HG03558 (cell line): Measurements from ENCODE around the gene PKIG.
A peak's percentile ranks its signal among the peaks of the same experiment; 100 is the strongest.

Experiments
- ATAC-seq: cut with Tn5 transposase; IDR thresholded peaks from one replicate; pipeline ENCODE4 v1.9.1; 2021; ENCODE audit warnings: moderate number of reproducible peaks; ENCODE audit not compliant: unreplicated experiment; ENCODE audit errors: extremely low read depth

The PKIG gene

GRCh38 chr20:44637042-44637441 lies 54.7 kb downstream of the PKIG start:
- no peak for ATAC-seq

DNA sequence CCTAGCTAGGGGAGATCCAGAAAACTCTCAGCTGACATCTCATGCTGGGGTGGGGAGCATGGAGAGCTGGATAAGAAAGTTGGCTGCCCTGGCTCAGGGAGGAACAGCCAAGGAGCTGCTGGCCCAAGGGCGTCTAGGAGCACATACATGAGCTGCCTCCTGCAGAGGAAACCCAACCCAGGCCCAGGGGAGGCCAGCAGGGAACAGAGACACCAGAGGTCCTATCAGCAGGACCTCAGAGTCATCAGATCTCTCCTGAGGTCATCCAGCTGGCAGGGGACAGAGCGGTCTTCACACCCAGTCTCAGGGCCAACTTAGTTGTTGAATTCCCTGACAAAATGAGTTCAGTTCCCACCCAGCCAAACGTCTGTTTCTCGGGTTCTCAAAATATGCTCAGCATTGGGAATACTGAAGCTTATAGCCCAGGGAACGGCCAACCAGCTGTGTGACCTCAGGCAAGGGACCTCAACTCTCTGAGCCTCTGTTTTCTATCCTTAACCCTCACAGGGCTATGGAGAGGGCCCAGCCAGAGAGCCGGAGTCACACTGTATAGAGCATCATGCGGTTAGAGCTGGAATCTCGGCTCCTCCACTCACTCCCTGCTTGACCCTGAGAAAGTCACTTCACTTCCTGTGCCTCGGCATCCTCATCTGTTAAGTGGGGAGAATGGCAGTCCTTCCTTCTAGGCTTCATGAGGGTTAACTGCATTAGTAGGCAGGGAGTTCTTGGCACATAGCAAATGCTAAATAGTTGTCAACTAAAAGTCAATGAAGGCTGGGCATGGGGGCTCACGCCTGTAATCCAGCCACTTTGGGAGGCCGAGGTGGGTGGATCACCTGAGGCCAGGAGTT lies 55.4 kb downstream of the PKIG start:
- no peak for ATAC-seq

- no peak for ATAC-seq
Measured at GRCh38 chr20:44640522-44640921, 58.1 kb downstream of the PKIG start.

- no peak for ATAC-seq
Measured at GRCh38 chr20:44641325-44641724, 58.9 kb downstream of the PKIG start.

DNA sequence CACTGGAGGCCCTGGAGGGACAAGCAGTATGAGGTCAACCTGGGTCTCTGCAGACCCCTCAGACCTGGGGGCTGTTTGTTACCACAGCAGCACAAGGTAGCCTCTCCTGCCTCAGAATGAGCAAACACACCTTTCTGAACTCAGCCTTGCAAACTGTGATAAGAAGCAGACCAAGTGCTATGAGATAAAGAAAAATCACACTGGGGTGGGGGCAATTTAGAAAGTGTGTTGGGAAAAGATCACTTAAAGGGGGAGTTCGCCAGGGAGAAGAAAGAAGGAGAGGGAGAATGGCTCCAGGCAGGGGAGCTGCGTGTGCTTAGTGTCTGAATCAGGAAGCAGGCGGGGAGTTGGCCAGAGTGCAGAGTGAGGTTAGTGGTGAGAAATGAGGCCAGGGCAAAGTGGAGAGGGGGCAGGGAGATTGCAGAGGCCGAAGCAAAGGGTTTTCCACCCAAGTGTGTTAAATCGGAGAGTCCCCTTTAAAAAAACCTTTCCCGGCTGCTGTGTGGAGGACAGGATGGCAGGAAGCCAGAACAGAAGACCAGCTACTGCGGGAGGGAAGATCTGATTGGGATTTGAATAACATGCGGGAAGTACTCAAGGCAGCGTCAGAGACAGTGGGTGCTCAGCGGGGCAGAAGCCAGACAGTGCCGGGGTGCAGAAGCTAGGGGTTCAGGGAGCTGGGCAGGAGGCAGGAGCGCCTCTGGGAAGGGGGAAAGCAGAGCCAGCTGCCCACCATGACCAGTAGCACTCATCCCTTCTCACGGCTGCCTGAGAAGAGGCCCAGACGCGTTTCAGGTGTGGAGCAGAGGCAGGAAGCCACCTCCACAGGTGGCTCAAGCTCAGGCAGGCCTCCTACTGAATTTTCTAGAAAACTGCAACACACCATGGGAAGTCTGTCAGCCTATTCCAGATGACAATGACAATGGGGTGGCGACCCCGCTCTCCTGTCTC lies 60.1 kb downstream of the PKIG start:
- no peak for ATAC-seq

- ATAC-seq: no peak
Measured at GRCh38 chr20:44643154-44643519, 60.8 kb downstream of the PKIG start.

DNA sequence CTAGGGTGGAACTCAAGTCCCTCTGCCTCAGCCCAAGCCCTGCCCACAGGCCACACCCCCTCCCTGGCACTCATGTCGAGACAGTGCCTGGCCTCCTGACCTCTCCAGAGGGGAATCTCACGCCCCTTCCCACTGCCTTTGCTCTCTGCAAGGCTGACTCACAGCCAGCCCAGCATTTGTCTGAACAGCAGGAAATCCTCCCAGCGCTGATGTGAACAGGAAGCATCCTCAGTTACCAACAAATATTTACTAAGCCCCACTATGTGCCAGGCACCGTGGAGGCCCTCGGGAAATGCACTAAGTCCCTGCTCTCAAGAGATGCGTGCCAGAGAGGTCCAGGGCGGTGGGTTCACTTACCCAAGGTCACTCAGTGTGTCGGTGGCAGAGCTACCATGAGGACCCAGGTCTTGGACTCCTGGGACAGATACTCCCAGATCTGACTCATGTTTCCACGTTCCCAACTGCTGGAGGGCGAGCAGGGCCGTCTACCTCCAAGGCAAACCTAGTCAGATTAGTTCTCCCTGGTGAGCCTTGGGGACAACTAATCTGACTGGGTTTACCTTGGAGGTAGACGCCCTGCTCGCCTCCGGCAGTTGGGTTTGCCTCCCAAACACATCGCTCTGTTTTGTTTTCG lies 61.3 kb downstream of the PKIG start:
- ATAC-seq: no peak

DNA sequence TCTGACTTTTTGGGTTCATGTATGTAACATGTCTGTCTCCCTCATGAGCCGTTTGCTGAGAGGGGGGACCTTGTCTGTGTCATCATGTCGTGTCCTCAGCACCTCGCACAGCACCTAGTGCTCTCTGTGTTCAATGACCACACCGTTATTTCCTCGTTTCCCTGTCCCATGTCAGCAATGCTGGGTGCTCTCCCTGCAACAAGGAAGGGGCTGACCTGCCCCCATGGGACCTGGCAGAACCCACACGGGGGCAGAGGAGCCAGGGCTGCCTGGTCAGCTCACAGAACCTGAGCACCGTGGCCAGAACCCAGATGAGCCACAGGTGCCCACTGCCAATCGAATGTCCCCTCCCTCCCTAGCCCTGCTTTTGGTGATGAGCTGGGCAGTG lies 61.8 kb downstream of the PKIG start:
- ATAC-seq: no peak

- ATAC-seq: no peak
Measured at GRCh38 chr20:44644667-44645131, 62.3 kb downstream of the PKIG start.

DNA sequence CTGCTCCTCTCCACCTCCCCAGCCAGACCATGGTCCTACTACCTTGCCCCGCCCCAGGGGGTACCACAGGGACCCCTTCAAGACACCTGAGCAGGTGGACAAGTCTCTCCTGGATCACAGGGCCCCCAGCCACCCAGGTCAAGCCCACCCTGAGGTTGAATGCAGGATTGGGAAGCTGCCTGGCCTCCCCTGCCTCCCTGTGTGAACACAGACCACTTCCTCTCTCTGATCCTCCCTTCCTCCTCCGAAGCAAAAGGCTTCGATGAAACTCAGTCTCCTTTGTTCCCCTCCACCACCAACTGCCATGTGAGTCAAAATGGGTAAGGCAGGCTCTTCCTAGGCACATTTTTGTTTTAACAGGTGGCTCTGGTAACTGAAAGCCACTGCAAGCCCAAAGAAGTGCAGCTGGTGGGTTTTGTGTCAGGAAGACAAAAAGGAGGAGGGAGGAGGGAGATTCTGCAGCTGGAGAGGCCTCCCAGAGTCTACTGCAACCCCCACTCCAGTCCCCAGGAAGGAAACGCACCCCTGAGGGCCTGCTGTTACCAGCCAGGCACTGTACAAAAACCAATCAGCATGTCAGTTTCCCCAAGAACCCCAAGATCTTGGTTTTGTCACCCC lies 63.8 kb downstream of the PKIG start:
- no peak for ATAC-seq

GRCh38 chr20:44646641-44647274 lies 64.4 kb downstream of the PKIG start:
- ATAC-seq: peak; percentile 46

DNA sequence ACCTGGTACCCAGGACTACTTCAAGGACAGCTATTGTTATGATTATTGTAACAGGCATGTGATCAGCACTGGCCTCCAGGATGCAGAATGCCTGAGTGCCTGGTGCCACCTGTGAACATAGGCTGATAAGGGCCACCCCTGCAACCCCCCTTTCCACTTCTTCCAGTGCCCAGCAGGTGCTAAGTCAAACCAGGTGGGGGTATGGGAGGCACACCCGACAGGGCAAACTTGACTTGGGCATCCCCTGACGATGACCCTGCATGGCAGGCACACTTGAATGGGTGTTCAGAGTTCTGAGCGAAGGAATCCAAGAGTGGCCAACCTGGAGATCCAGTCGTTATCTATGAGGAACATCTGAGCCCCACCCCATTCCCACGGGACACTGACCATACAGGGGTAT lies 65.7 kb downstream of the PKIG start:
- no peak for ATAC-seq

DNA sequence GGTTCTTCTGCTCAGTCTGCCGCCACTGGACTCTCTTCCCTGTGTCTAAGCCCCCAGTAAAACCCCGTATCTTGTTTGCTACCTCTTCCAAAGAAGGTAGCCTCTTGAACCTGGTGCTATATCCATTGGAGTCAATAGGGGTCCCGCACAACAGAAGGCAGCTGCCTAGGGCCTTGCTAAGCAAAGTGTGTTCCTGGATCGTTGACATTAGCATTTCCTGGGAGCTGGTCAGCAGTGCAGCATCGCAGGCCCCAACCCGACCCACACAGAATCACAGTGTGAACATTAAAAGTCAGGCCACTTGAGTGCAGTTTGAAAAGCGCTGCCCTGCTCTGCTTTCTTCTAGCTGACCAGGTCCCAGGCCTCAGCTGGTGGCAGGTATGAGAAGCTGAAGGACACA lies 66.2 kb downstream of the PKIG start:
- ATAC-seq: no peak

GRCh38 chr20:44649126-44649525 lies 66.7 kb downstream of the PKIG start:
- no peak for ATAC-seq

GRCh38 chr20:44649976-44650375 lies 67.6 kb downstream of the PKIG start:
- no peak for ATAC-seq

- no peak for ATAC-seq
Measured at GRCh38 chr20:44650771-44651433, 68.5 kb downstream of the PKIG start.

DNA sequence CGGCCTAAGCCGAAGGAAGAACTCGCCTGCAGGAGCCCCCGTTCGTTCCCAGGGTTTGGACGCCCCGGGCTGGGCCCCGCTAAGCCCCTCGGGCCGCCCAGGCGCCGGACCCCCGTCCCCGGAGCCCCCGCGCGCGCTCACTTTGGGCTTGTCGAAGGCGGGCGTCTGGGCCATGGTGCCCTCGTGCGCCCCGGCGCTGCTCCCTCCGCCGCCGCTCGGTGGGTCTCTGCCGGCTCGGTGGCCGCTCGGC lies 69.0 kb downstream of the PKIG start:
- ATAC-seq: no peak

DNA sequence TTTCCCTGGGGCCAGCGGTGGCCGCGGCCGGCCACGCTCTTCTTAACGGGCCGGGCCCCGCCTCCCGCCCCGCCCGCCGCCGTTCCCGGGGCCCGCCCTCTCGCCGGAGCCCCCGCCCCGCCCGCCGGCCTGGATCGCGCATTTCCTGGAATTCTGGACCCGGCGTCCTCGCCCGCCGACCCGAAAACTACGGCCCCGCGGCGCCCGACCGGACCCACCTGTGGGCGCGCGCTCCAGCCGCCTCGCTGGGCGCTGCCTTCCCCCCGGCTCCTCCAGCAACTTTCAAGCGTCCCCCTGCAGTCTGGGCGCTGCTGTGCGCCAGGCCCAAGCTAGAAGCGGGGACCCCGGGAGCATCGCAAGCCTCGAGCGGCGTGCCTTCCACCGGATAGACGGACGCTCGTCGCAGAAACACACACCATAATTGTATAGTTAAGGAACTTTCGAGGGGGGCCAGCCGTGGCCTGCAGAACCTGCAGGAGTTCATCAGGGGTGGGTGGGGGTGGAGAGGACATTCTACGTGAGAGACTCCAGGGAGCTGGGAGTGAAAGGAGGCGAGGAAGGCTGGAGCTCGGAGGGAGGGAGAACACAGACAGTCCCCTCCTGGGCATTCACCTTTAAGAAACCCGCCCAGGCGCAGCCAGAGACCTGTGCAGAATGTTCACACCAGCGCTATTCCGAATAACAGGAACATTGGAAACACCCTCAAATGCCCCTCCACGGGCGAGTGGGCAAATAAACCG lies 69.5 kb downstream of the PKIG start, which contains the start of gene ADA:
TSS of gene ADA (minus strand) at position 16 of the 740 bp plus-strand sequence. CDS start 92 bp downstream, outside the sequence.
- no peak for ATAC-seq

DNA sequence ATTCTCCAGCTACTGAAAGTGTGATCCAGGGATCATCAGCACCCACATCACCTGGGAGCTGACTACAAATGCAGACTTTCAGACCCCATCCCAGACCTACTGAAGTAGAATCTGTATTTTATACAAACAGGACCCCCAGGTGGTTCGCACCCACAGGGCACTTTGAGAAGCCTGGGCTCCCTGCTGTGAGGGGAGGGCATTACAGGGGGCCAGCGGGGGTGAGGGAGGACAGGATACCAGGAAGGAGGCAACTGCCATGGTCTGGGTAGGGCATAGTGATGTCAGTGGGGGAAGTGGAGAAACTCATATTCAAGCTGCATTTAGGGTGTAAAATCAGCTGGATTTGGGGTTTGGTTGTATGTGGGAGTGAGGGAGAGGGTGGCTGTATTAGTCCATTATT lies 71.2 kb downstream of the PKIG start:
- no peak for ATAC-seq
